Islet of Langerhans (tissue), 1 donor: ENCODE measurements around the gene MACROH2A1.

ENCODE experiments used
- FAIRE-seq: peaks from one replicate; lab custom pipeline; 2011; peaks lifted over from hg19 to GRCh38; lab: Jason Lieb, UNC

The MACROH2A1 gene

GRCh38 chr5:135329913-135330797 is 68.9 kb downstream of the MACROH2A1 start:
- FAIRE-seq = no peak

DNA sequence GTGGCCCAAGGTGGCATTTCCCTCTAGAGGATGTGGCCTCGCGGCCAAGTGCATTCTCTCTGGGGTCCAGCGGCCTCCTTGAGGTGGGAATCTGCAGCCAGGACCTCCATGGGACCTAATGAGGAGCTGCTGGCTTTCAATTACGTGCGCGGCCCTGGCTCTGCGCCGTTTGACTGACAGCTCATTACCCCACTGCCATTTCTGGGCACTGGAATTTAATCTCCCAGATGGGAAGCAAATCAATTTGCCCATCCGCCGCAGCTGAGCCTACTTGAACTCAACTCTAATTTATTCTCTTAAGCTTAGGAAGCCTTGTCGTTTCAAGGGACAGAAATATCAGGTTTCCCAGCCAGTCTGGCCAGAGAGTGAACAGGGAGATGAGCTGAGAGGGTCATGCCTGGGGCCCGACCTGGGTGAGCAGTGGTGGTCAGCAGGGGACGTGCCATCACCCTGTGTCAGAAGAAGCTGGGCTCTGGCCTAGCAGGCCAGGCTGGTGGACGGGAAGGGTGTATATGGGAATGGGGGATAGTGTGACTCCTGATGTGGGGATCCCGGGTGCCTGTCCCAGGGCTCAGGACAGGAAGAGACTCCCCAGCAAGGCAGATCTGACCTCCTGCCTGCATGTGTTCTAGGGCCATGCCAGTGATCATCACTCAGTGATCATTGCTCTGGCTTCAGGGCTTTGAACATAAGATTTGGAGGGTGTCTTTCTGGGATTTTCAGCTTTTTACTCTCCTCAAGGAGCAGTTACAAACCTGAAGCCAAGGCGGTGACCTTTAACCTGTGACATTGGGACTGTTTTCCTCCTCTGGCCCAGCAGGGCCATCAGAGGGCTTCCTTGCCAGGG is 69.7 kb downstream of the MACROH2A1 start:
- no peak for FAIRE-seq

GRCh38 chr5:135328128-135328687 is 70.8 kb downstream of the MACROH2A1 start:
- FAIRE-seq = no peak

- no peak for FAIRE-seq
Observed at GRCh38 chr5:135327429-135328127, 71.5 kb downstream of the MACROH2A1 start.

- no peak for FAIRE-seq
Observed at GRCh38 chr5:135326296-135327254, 72.5 kb downstream of the MACROH2A1 start.

DNA sequence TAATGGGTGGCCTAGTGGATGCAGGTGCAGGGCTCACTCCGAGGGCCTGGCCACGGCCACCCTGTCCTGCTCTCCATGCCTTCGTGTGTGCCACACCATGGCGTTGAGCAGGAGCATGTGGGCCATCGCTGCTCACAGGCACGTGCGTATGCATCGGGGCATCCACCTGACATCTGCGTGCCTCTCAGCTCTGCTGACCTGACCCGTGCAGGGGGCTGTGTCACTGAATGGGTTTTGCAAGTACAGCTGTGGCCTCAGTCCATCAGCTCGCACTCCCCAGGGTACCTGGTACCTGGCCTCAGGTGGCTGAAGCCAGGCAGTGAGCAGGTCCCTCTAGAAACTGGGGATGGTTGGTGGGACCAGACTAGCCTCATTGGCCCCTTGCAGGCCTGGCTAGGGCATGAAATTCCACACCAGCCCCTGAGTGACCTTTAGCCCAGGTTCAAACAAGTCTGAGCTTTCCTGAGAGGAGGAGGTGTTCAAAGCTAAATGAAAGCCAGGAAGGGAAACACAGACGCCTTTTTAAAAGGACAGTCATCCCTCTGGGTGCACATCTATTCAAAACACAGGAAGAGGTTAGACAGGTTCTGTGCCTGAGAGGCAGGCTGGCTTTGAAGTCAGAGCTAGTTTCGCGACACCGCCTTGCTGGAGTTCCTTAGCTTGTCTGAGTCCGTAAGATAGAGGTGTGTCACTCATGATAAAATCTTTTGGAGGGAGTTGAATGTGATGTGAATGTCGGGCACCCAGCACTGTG is 74.0 kb downstream of the MACROH2A1 start:
- FAIRE-seq = no peak

DNA sequence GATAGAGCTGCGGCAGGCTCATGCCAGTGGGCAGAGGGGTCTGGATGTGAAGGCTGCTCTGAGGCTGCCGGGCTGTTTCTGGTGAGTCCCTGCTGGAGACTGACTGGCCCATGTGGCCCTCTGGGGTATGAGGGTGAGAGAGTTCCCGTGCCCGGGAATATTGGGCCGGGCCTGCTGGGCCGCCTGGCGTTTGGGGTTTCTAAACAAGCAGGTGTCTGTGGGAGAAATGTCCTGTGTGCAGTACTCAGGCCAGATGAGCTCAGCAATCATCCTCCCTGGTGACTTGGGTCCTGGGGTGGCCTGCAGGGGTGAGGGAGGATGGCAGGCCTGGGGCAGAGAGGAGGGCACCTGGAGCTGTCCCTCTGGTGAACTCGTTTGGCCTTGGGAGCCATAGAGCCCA is 74.9 kb downstream of the MACROH2A1 start:
- FAIRE-seq = no peak

- no peak for FAIRE-seq
Observed at GRCh38 chr5:135323701-135324132, 75.3 kb downstream of the MACROH2A1 start.

- FAIRE-seq = no peak
Observed at GRCh38 chr5:135323227-135323626, 75.8 kb downstream of the MACROH2A1 start.

DNA sequence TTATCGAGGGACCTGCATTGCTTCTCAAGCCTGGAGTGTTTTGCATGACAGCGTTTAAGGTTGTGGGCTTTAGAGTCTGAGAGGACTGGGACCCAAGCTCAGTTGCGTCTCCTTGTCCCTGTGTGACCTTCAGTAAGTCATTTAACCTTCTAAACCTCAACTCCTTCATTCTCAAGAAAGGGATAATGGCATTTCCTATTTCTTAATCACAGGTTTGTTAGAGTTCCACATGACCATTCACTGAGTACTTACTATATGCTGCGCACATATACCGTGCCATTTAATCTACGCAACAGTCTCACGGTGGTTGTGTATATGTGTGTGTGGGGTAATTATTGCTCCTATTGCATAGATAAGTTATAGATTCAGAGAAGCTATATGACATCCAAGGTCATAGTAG is 76.3 kb downstream of the MACROH2A1 start:
- no peak for FAIRE-seq

GRCh38 chr5:135322271-135322670 is 76.8 kb downstream of the MACROH2A1 start:
- FAIRE-seq = no peak

DNA sequence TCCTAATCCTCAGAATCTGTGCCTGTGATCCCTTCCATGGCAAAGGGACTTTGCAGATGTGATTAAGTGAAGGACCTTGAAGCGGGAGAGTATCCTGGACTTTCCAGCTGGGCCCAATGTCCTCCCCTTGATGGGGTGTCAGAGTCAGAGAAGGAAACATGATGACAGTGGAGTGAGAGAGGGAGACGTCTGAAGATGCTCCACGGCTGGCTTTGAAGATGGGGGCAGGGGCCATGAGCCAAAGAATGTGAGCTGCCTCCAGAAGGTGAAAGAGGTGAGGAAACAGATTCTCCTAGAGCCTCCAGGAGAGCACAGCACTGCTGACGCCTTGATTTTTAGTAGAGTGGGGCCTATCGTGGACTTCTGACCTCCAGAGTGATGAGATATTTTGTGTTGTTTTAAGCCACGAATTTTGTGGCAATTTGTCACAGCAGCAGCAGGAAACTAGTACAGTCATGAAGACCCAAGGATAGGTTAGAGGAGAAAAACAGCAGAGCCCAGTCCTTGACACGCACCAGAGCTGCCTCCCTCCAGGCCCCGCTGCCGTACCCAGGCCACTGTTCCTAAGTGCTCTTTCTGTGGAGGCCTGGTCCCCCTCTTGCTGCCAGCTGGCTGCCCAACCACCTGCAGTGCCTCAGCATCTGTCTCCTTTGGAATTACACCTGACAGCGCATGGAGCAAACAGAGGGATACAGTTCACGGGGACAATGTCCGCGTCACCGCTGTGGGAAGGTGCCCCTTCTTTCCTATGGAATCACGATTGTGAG is 78.1 kb downstream of the MACROH2A1 start:
- FAIRE-seq = no peak

GRCh38 chr5:135319928-135320606 is 79.0 kb downstream of the MACROH2A1 start:
- FAIRE-seq = no peak

DNA sequence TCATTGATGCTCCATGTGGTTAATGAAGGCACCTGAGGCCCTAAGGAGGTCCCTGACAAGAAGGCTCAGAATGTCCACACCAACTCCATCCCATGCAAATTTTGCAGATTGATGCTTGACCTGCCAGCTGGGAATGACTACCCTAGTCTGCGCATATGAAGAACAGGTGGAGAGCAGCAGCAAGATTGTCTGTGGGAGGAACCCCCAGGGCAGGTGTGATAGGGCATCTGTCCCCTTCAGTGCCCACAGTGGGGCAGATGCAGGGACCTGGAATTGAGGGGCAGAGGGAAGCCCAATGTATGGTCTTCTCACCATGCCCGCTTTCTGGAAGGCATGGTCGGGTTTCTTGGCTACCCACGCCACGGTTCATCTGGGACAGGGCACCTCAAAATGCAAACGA is 79.6 kb downstream of the MACROH2A1 start:
- FAIRE-seq = no peak

DNA sequence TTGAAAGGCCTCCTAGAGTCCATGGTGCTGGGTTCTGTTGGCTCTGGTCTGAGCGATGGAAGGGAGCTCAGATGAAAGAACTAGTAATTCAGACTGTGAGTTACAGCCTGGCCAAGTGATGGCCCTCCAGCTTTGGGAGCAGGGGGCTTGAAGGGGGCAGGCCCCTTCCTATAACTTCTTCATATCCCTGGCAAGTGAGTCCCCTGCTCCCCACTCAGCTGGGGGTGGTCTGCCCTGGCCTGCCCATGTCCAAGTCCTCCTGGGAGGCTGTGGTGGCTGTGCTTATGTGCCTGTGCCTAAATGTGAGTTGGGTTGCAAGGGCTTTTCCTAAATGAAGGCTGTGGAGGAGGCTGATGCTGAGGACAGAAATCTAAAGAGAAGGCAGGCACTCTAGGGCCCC is 80.1 kb downstream of the MACROH2A1 start:
- FAIRE-seq = no peak

DNA sequence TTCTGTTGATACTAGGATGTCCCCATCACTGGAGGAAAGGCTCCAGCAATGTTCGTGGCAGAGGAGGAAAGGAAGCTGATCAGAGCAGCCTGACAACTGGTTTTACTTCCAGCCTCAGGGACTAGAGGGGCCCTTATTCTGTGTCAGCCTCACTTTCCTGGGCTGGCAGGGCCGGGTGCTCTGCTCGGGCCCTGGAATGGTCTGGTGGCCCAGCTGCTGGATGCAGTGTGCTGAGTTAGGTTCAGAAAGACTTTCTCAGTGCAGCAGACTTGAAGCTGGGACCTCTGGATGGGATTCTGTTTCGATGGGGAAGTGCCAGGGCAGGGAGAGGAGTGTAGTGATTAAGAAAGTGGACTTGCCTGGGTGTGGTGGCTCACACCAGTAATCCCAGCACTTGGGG is 81.0 kb downstream of the MACROH2A1 start:
- FAIRE-seq = no peak

DNA sequence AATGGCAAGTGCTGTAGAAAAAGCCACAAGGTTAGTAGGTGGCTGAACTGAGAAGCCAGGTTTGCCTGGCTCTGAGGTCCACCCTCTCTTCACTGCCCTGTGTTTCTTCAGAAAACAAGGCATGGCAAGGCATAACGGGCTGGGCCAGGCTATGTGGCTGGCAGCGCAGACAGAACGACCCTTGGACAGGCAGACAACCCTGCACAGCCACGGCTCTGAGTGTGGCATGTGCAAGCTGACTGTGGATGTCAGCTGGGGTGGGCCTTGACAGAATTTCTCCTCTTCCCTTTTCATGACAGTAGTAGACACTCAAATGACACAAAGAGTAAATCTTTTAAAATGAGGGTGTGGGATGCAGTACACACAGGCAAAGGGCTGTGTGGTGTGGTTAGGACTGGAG is 81.7 kb downstream of the MACROH2A1 start:
- FAIRE-seq = no peak

DNA sequence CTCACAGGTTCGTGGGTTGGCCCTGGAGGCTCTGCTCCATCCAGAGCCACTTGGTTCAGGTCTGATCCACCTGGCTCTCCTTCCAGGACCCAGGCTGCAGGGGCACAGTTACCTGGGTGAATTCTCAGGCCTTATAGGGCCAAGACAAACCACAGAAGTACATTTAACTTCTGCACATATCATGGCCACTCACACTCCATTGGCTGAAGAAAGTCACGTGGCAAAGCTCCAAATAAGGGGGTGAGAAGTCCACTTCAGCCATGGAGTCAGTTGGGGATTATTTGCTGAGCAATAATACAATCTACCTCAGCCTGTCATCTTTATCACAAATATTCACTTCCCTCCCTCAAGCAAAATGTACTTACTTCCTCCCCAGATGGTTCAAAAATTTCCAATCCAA is 83.6 kb downstream of the MACROH2A1 start:
- no peak for FAIRE-seq

- FAIRE-seq = no peak
Observed at GRCh38 chr5:135313946-135314345, 85.1 kb downstream of the MACROH2A1 start.
